IPS-20b (cell line): ENCODE data around the gene FHOD3.

Experiments used
- H3K27ac ChIP-seq: one replicate; pipeline ENCODE4 v1.5.1; 2013; ENCODE audit warnings: low read length
- H3K27me3 ChIP-seq: 2 replicates; pipeline ENCODE4 v1.6.1; 2013; ENCODE audit warnings: mild to moderate bottlenecking, low read length, inconsistent platforms; ENCODE audit not compliant: insufficient read depth
- H3K36me3 ChIP-seq: 2 replicates; pipeline ENCODE4 v1.6.1; 2013; ENCODE audit warnings: low read depth, mild to moderate bottlenecking, inconsistent platforms, low read length, moderate library complexity; ENCODE audit not compliant: insufficient read depth
- H3K4me1 ChIP-seq: 2 replicates; pipeline ENCODE4 v1.6.1; 2013; ENCODE audit warnings: mild to moderate bottlenecking, control low read depth, inconsistent platforms, low read length, moderate library complexity; ENCODE audit not compliant: insufficient read depth
- H3K4me3 ChIP-seq: 2 replicates; pipeline ENCODE4 v1.5.1; 2013; ENCODE audit warnings: mild to moderate bottlenecking, low read length, inconsistent platforms
- H3K9ac ChIP-seq: 2 replicates; pipeline ENCODE4 v1.6.1; 2013; ENCODE audit warnings: low read depth, mild to moderate bottlenecking, inconsistent platforms, low read length, moderate library complexity
- H3K9me3 ChIP-seq: 2 replicates; pipeline ENCODE4 v1.6.1; 2013; ENCODE audit warnings: mild to moderate bottlenecking, low read depth, low read length, inconsistent platforms; ENCODE audit not compliant: insufficient read depth

FHOD3 gene

GRCh38 chr18:36327352-36328316, 30.1 kb downstream of the FHOD3 start:
- H3K27ac ChIP-seq: no peak overlapping the region
- H3K9me3 ChIP-seq: no peaks in the 10 kb centered on the region
- no peak overlapping the region for H3K9ac ChIP-seq
- H3K27me3 ChIP-seq: no peaks in the 10 kb centered on the region
- H3K4me1 ChIP-seq: peaks cover 14% of the 10 kb centered on the region; the same call in 1 of the 2 replicates
- no peak overlapping the region for H3K4me3 ChIP-seq
- H3K36me3 ChIP-seq: no peaks in the 10 kb centered on the region

DNA sequence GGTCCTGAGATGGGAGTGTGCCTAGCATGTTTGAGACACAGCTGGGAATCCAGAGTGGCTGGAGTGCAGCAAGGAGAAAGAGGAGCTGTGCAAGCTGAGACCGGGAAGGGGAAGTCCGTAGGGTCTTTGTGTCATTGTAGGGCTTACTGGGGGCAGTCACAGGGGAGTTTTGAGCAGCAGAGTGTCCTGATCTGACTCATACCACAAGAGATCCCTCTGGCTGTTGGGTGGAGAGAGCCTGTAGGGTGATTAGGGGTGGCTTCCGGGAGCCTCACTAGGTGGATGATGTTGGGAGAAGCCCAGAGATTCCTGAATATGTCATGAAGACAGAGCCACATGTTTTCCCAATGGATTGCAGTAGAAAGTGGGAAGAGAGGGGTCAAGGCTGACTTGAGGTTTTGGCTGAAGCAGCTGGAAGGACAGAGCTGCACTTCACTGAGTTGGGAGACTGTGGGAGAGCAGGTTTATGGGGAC, 30.9 kb downstream of the FHOD3 start:
- H3K27ac ChIP-seq: no peak overlapping the region
- H3K9me3 ChIP-seq: no peaks in the 10 kb centered on the region

DNA sequence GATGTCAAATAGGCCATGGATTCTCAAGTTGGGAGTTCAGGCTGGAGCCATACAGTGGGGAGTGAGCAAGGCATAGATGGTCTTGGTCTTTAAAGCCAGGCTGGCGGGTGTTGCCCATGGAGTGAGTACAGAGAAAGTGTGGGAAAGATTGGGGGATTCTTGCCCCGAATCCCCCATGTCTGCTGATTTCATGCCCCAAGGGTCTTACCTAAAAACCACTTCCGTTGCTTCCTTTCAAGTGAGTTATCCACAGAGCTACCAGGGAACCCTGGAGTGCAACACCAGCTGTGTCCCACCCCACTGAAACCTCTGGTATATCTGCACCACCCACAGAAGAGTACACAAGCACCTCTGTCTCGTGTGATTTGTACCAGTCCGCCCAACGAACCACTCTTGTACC, 31.4 kb downstream of the FHOD3 start:
- H3K4me3 ChIP-seq: no peak overlapping the region
- H3K36me3 ChIP-seq: no peaks in the 10 kb centered on the region
- H3K4me1 ChIP-seq: peaks cover 14% of the 10 kb centered on the region; the same call in 1 of the 2 replicates
- H3K27me3 ChIP-seq: no peaks in the 10 kb centered on the region
- no peaks in the 10 kb centered on the region for H3K9me3 ChIP-seq
- no peak overlapping the region for H3K27ac ChIP-seq
- no peak overlapping the region for H3K9ac ChIP-seq

More for the DNA sequence above, 30.9 kb downstream of the FHOD3 start:
- Histone ChIP-seq H3K4me1 (peaks cover 14% of the 10 kb centered on the region; the same call in 1 of the 2 replicates), H3K9ac (no peak overlapping the region), H3K4me3 (no peak overlapping the region), H3K36me3 (no peaks in the 10 kb centered on the region), H3K27me3 (no peaks in the 10 kb centered on the region)

GRCh38 chr18:36329684-36330434, 32.3 kb downstream of the FHOD3 start:
- H3K4me3 ChIP-seq: no peak overlapping the region
- H3K36me3 ChIP-seq: no peaks in the 10 kb centered on the region
- no peaks in the 10 kb centered on the region for H3K27me3 ChIP-seq
- peaks cover 14% of the 10 kb centered on the region; the same call in 1 of the 2 replicates for H3K4me1 ChIP-seq
- H3K9ac ChIP-seq: no peak overlapping the region
- no peak overlapping the region for H3K27ac ChIP-seq
- H3K9me3 ChIP-seq: no peaks in the 10 kb centered on the region

DNA sequence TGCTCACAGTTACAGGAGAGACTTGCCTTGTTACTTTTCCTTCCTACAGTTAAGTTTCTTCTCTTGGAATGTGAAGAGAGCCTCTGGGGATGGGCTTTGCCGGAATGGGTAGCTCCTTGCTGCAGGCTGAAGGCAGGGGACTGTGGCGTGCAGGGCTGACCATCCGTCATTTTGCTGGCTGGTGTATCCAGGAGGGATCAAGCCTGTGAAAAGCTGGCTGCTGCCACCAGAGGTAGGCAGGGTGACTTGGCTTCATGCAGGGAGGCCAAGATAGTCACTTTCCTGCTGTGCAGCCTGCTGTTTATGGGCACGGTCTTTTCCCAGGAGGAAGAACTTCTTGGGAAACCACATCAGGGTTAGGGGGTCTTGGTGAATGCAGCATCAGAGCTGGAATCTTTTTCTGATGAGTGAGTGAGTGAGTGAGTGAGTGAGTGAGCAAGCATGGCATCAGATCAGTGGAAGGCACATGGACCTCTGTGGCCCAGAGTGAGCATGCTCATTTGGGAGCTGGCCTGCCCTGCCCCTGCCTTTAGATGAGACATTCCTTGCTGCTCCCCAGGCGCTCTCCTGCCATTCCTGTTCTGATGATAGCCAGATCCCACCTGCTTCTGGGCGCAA, 33.0 kb downstream of the FHOD3 start:
- Histone ChIP-seq H3K9me3 (no peaks in the 10 kb centered on the region), H3K27me3 (no peaks in the 10 kb centered on the region), H3K36me3 (no peaks in the 10 kb centered on the region), H3K27ac (no peak overlapping the region), H3K9ac (no peak overlapping the region), H3K4me1 (peaks cover 14% of the 10 kb centered on the region; the same call in 1 of the 2 replicates), H3K4me3 (no peak overlapping the region)

- Histone ChIP-seq H3K27ac (peak overlapping the region; percentile 8), H3K4me1 (peaks cover 14% of the 10 kb centered on the region; the same call in 1 of the 2 replicates), H3K9ac (no peak overlapping the region), H3K36me3 (no peaks in the 10 kb centered on the region), H3K9me3 (no peaks in the 10 kb centered on the region), H3K27me3 (no peaks in the 10 kb centered on the region), H3K4me3 (no peak overlapping the region)
Measured at GRCh38 chr18:36331521-36331971, 34.0 kb downstream of the FHOD3 start.

DNA sequence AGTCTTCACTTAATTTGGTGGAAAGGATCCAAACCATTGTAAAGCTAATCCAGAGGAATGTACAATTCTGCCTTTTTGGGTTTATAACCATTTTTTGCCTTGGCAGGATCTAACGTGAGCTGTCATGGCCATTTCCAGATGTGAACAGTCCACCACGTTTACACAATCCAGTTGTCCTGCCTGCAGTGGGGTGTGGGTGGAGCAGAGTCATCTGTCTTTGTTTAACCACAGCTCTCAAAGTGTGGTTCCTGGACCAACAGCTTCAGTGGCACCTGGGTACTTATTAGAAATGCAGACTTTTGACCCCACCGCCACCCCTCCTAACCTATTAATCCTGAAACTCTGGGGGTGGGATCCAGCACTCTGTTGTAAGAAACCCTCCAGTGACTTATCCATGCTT, 35.9 kb downstream of the FHOD3 start:
- peaks cover 14% of the 10 kb centered on the region; the same call in 1 of the 2 replicates for H3K4me1 ChIP-seq
- no peaks in the 10 kb centered on the region for H3K36me3 ChIP-seq
- H3K27me3 ChIP-seq: no peaks in the 10 kb centered on the region
- H3K27ac ChIP-seq: no peak overlapping the region
- no peaks in the 10 kb centered on the region for H3K9me3 ChIP-seq
- no peak overlapping the region for H3K9ac ChIP-seq
- H3K4me3 ChIP-seq: no peak overlapping the region

DNA sequence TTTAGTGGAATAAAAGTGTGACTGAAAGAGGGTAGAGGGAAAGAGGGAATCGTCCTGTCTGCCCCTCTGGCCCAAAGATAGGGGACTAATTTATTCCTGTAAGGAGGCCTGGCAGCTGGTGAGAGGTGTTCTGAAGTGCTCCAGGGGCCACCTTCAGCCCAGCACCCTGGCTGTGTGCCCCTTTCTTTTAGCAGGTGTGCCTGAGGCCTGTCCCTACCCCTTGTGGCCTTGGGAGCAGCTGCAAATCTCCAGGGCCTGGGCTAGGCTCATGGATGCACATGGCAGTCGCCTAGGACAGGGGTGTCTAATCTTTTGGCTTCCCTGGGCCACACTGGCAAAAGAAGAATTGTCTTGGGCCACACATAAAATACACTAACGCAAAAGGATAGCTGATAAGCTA, 37.3 kb downstream of the FHOD3 start:
- Histone ChIP-seq H3K36me3 (no peaks in the 10 kb centered on the region), H3K27ac (no peak overlapping the region), H3K9me3 (no peaks in the 10 kb centered on the region), H3K4me3 (no peak overlapping the region), H3K9ac (no peak overlapping the region), H3K27me3 (no peaks in the 10 kb centered on the region), H3K4me1 (peaks cover 14% of the 10 kb centered on the region; the same call in 1 of the 2 replicates)

DNA sequence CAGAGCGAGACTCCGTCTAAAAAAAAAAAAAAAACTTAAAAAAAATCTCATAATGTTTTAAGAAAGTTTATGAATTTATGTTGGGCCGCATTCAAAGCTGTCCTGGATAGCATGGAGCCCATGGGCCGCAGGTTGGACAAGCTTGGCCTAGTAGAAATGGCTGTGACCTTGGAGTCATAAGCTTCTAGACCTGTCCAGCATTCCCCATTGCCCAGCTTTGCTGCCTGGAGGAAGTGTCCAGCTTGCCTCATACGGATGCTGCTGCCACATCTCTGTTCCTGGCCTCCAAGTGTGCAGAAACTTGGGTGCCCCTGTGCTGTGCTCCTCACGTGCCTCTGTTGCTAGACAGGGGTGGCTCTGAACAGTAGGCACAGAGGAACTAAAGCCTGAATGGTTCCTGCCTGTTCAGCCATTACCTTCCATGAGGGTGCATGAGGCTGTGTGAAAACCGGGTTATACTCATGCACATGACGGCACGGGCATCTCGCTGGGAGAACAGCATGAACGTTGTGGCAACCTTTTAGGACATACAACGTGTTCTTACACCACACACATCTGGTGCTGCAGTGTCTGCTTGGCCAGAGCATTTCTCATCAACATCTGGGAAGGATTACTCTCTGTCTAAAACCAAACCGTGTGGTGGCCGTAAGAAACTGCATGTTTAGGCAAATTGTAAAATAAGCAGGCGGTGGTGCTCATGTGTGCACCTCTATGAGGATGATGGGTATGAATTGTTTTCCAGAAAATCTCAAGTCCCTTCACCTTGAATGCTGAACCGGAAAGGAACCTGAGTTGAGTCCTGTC, 38.2 kb downstream of the FHOD3 start:
- no peaks in the 10 kb centered on the region for H3K27me3 ChIP-seq
- H3K4me3 ChIP-seq: no peak overlapping the region
- no peaks in the 10 kb centered on the region for H3K9me3 ChIP-seq
- H3K36me3 ChIP-seq: no peaks in the 10 kb centered on the region
- peaks cover 8% of the 10 kb centered on the region; the same call in 1 of the 2 replicates for H3K4me1 ChIP-seq
- H3K9ac ChIP-seq: no peak overlapping the region
- H3K27ac ChIP-seq: no peak overlapping the region

DNA sequence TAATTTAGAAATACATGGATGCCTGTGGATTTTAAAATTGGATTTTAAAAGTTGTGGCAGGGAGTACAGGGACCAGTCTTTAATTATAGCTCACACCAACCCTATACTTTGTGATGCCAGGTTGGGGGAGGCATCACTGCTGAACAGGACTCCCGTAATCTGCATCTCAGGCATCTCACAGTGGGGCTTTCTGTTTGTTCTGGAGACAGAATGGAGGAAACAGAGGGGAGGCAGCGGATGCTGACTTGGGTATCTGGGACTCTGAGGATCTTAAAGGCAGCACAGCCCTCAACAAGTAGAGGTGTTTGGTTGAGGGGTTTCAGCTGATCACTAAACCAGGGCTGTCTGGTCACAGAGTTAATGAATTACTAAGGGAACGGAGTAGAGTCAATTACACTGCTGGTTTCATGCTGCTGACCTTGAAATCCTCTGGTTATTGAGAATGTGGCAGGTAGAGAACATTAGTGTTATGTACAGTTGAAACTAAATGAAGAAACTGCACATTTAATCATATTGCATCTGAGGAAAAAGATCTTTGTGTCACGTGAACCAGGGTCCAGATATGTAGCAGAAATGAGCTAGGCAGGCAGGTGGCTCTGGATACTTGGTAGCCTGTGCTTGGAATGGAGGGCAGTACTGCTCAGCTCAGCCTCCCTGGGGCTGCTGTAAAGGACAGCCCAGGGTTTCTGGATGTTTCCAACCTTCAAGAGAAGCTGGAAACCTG, 40.3 kb downstream of the FHOD3 start:
- Histone ChIP-seq H3K9me3 (peaks cover 7% of the 10 kb centered on the region), H3K36me3 (no peaks in the 10 kb centered on the region), H3K27ac (no peak overlapping the region), H3K4me3 (no peak overlapping the region), H3K9ac (no peak overlapping the region), H3K4me1 (no peaks in the 10 kb centered on the region), H3K27me3 (no peaks in the 10 kb centered on the region)
